Activated CD4-positive, alpha-beta T cell treated with anti-CD3 and anti-CD28 coated beads, Interleukin-2, amount 50 U/mL, for 4 hours (primary cell): ENCODE results near the gene KRTAP4-12.
"Not testable (repeated sequence)": the region's sequence is repeated elsewhere in the genome, so short reads cannot be mapped to it uniquely, and the experiment has no call there.

ENCODE experiments used
- DNase-seq, 2 experiments: peaks; one replicate each; pipeline ENCODE4 v3.0.0-alpha.2; 2020

Gene KRTAP4-12

DNA sequence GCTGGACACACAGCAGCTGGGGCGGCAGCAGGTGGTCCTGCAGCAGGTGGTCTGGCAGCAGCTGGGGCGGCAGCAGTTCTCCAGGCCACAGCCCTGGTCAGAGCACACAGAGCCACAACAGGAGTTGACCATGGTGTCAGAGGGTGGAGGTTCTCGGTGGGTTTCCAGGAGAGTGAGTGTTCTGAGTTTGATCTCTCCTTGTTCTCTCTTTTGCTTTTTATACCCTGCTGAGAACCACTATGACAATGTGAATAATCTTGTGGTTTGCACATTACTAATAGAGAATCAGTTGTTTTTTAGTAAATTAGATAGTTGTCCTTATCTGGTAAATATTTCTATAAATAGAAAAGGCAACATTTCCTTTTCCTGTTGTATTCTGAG, at the start of gene KRTAP4-12:
KRTAP4-12 (minus strand) TSS at position 192 of the 381 bp plus-strand sequence; CDS start at position 132, 60 bp downstream.
- DNase-seq: not testable (repeated sequence)

GRCh38 chr17:41171886-41172285, 47.9 kb upstream of the KRTAP4-12 start:
- DNase-seq: no peak

DNA sequence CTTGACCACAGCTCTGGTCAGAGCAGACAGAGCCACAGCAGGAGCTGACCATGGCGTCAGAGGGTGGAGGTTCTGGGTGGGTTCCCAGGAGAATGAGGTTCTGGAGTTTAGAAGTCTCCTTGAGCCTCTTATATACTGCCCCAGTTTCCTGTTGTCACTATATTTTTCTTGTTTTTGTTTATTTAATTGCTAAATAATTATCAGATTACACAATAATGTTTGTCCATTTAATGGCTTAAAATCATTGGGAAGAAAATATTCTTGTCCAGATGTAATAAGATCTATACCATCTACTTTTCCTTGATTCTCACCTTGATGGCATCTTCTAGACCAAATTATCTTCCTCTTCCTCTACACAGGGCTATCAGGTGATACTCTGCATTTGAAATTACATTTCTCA, 44.1 kb upstream of the KRTAP4-12 start, which contains the start of gene KRTAP4-3:
KRTAP4-3 (minus strand) TSS at position 101 of the 400 bp plus-strand sequence; CDS start at position 52, 49 bp downstream.
- no peak for DNase-seq

- DNase-seq: no peak
Observed at GRCh38 chr17:41167561-41167960, 43.6 kb upstream of the KRTAP4-12 start.

- DNase-seq: no peak
Observed at GRCh38 chr17:41163828-41164227, 39.8 kb upstream of the KRTAP4-12 start.

DNA sequence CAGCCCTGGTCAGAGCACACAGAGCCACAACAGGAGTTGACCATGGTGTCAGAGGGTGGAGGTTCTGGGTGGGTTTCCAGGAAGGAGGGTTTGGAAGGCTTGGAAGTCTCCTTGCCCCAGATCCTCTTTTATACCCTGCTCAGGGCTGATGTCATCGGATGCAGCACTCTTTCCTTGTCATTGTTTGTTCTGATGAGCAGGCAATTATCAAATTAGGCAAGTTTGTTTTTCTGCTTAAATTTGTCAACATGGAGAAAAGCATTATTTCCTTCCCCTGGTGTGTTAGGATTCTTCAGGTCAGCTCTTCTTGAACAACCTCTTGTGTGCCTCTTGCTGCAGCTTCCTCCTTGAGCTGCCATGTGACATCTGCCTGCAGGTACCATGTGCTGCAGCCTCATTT, 36.7 kb upstream of the KRTAP4-12 start, which contains the start of gene KRTAP4-4:
KRTAP4-4 (minus strand) TSS at position 101 of the 400 bp plus-strand sequence; CDS start at position 44, 57 bp downstream.
- no peak for DNase-seq

DNA sequence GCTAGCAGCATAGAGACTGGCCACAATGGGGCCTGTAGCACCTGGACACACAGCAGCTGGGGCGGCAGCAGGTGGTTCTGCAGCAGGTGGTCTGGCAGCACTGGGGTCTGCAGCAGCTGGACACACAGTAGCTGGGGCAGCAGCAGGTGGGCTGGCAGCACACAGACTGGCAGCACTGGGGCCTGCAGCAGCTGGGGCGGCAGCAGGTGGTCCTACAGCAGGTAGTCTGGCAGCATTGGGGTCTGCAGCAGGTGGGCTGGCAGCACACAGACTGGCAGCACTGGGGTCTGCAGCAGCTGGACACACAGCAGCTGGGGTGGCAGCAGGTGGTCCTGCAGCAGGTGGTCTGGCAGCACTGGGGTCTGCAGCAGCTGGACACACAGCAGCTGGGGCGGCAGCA, 36.2 kb upstream of the KRTAP4-12 start:
- not testable (repeated sequence) for DNase-seq

- DNase-seq: no peak
Observed at GRCh38 chr17:41153856-41154255, 29.9 kb upstream of the KRTAP4-12 start.

DNA sequence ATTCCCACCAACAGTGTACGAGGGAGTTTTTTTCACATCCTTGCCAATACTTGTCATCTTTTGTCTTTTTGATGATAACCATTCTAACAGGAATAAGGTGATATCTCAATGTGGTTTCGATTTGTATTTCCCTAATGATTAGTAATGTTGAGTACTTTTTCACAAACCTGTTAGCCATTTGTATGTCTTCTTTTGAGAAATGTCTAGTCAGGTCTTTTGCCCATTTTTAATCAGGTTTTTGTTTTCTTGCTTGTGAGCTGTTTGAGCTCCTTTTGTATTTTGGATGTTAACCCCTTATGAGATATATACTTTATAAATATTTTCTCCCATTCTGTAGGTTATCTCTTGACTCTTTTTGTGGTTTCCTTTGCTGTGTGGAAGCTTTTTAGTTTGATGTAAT, 27.5 kb upstream of the KRTAP4-12 start:
- no peak for DNase-seq

DNA sequence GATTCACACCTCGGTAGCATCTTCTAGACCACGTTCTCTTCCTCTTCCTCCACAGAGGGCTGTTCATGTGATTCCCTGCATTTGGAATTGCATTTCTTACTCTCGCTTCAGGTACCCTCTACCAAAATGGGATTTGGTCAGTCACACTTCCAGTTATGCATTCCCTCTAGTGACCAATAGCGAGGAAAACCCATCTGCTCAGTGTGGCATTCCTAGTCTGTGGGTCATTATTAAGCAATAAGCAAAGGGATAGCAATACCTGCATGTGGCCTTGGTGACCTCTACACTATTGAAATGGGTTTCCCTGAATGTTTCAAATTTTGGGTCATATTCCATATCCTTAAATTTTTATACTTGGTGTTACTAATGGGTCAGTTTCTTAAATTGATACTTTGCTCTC, 26.0 kb upstream of the KRTAP4-12 start:
- no peak for DNase-seq

DNA sequence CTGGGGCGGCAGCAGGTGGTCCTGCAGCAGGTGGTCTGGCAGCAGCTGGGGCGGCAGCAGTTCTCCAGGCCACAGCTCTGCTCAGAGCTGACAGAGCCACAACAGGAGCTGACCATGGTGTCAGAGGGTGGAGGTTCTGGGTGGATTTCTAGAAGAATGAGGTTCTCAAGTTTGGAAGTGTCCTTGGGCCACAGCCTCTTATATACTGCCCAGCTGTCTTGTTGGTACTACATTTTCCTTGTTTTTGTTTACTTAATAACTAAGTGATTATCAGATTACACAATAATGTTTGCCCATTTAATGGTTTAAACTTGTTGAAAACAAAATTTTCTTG, 25.6 kb upstream of the KRTAP4-12 start, which contains the start of gene KRTAP4-5:
KRTAP4-5 (minus strand) TSS at position 174 of the 334 bp plus-strand sequence; CDS start at position 116, 58 bp downstream.
- no peak for DNase-seq

- DNase-seq: not testable (repeated sequence)
Observed at GRCh38 chr17:41148971-41149651, 25.1 kb upstream of the KRTAP4-12 start.

DNA sequence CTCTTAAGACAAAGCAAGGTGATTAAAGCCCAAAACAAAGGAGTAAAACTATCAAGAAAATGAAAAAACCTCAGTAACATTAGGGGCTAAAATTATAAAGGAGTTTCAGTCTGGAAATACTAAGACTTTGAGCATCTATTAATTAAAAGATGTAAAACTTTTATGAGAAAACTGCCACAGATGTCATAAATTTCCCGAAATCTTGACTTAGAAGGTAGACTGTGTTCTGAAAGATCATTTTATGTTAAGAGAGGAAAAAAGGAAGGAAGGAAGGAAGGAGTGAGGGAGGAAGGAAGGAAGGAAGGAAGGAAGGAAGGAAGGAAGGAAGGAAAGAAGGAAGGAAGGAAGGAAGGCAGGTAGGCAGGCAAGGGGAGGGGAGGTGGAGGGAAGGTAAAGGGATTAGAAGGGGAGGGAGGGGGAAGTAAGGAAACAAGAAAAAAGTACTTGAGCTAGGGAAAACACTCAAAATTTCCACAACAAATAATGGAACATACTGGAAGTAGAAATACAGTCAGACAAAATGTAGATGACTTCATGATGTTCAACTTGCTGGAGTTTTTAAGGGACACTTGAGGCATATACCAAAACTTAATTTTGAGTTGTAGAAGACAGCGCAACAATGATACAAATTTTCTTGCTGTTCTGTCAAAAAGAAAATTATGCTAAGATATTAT, 23.7 kb upstream of the KRTAP4-12 start:
- no peak for DNase-seq

DNA sequence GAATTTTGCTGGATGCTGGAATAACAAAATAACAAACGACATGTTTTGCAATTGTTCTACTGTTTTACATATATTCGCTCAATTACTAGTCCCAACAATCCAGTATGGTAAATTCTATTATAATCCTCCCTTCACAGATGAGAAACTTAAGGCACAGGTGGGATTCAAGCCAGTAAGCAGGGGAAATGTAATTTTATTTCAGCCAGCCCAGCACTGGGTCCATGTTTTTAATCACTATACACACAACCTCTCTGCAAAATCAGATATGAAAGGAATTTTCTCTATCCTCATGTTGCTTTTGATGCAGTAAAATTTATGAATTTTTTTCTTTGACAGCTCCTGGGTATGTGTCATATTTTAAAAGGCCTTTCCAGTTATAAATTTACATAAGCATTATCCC, 21.3 kb upstream of the KRTAP4-12 start:
- no peak for DNase-seq

DNA sequence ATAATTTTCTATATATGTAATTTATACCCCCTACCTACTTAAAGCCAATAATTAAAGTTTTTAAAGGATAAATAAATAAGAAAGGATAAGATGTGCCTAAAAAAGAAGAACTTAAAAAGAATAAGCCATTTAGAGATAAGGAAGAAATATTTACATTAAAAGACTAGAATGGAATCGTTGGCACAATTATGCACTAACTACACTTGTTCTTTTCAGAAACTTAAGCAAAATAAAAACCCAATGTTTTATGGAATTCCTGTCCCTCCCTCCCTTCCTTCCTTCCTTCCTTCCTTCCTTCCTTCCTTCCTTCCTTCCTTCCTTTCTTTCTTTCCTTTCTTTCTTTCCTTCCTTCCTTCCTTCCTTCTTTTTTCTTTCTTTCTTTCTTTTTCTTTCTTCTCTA, 20.9 kb upstream of the KRTAP4-12 start:
- DNase-seq: no peak

DNA sequence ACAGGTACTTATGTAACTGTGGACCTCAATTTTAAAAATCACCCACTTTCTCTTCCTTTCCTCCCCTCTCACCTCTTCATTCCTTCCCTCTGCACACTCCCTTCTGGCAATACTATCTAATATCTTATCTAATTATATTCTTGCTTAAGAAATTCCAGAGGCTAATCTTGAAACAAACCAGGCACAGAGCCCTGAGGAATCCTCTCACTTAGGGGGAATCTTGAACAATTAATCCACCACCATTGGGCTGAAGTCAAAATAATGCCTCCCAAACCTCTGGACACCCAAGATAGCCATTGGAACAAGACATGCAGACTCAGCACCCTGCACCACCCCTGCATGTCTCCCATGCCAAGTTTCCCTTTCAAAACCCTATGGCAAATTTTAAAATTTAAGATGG, 17.4 kb upstream of the KRTAP4-12 start:
- DNase-seq: no peak

- DNase-seq: no peak
Observed at GRCh38 chr17:41140360-41141131, 16.6 kb upstream of the KRTAP4-12 start, which contains the start of gene KRTAP4-6. Gene KRTAP4-6, minus strand, starts transcription at chr17:41140544. Its CDS starts 57 bp downstream, at chr17:41140487.

DNA sequence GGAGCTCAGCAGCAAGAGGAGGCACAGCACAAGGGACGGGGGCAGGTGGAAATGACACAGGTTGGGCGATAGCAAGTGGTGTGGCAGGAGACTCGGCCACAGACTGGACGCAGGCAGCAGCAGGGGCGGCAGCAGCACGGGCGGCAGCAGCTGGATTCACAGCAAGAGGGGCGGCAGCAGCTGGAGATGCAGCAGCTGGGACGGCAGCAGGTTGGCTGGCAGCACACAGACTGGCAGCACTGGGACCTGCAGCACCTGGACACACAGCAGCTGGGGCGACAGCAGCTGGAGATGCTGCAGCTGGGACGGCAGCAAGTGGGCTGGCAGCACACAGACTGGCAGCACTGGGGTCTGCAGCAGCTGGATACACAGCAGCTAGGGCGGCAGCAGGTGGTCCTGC, 15.9 kb upstream of the KRTAP4-12 start:
- DNase-seq: not testable (repeated sequence)

DNA sequence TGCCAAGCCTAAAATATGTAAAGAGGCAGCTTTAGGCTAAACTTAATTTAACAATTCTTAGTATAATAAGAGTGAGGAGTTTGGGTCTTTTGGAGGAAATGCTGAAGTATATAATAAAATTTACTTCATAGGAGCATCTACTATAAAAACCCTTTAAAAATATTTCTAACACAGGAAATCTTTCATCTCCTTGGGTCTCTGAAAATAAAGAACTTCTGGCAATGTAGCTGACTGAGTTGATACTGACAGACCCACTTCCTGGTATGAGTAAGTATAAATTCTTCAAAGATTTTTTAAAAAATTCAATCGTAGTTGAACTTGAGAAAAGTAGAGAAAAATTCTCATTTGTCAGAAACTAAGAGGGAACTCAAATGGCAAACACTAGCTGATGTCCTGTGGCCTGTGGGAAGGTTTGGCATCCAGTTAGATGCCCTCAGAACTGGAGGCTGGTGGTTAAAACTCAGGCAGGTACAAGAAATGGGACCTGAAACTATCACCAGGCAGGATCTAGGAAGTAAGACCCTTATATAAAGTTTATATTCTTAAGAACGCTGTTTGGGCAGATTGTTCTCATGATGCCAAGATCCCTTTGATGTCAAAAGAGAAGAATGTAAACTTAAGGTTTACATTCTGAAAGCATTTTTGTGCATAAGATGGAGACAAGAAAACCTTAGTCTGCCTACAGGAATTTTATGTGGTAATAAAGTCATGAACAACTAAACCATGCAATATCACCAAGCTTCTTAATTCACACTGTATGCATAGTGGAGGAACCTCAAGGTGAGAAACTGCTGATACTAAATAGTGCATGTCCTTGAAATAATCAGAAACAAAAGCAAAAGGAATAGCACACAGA, 10.1 kb upstream of the KRTAP4-12 start:
- DNase-seq: no peak

DNA sequence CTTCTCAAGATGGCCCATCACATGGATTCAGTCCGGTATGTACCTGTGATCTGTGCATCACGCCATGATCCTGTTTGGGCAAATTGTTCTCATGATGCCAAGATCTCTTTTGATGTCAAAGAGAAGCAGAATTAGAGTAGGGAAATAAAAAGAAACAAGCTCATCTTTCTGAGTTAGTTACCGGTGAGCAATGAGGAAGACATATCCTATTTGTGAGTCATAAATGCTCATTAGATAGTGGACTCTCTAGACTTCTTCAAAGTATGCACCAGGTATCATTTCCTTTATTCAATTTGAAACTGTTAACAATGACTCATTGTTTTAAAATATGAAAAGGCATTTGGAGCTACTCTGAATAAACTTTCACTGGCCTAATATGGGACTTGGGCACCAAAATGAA, 8.0 kb upstream of the KRTAP4-12 start:
- no peak for DNase-seq

DNA sequence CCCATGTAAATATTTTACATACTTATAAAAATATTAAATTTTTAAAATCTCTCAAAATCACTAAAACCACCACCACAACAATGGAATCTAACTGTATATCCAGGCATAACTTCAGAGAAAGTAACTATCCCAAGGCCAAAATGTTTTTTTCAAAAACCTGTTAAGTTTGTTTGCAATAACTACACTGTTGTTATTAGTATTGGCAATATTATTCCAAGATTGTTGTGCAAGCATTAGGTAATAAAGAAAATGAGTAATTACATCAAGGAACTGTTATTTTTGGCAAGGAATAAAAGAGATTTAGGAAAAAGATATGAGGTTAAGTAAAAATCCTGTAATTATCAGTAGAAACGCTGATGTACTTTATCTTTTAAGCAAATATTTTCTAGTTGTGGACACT, 3.4 kb upstream of the KRTAP4-12 start:
- DNase-seq: no peak

- DNase-seq: no peak
Observed at GRCh38 chr17:41126412-41126811, 2.4 kb upstream of the KRTAP4-12 start.
